GM12872 (cell line): ENCODE results near the gene BARX1.

ENCODE experiments used
- CTCF ChIP-seq: IDR thresholded peaks from 3 replicates; pipeline ENCODE4 v1.5.1; 2011; ENCODE audit warnings: low read depth, mild to moderate bottlenecking, low read length, moderate library complexity; ENCODE audit not compliant: insufficient read depth

The BARX1 gene

DNA sequence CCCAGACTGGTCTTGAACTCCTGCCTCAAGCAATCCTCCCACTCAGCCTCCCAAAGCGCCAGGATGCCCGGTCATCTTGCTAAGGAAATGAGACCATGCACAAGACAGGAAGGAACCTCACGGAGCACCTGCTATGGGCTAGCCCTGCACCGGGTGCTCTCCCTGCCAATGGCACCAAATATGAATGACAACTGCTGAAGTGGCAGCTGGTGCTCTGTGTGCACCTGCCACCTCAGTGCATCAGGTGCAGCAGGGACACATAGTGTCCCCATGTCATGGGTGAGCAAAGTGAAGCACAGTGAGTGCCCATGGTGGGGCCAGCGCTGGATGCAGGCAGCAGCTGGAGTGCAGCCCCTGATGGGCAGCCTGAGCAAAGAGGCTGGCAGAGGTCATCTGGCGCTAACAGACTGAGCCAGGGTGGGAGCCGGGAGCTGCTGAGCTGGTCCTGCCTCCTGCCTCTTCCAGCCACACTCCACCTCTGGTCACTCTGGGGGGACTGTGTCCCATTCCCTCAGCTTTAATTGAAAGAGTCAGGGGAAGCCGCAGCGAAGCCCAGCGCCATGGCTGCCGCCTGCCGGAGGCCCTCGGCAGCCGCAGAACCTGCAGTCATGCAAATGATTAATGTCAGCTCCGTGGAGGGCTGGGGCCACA lies 46.4 kb downstream of the BARX1 start:
- peak; percentile 14; the same call in 1 of the 3 replicates for TF ChIP-seq CTCF

DNA sequence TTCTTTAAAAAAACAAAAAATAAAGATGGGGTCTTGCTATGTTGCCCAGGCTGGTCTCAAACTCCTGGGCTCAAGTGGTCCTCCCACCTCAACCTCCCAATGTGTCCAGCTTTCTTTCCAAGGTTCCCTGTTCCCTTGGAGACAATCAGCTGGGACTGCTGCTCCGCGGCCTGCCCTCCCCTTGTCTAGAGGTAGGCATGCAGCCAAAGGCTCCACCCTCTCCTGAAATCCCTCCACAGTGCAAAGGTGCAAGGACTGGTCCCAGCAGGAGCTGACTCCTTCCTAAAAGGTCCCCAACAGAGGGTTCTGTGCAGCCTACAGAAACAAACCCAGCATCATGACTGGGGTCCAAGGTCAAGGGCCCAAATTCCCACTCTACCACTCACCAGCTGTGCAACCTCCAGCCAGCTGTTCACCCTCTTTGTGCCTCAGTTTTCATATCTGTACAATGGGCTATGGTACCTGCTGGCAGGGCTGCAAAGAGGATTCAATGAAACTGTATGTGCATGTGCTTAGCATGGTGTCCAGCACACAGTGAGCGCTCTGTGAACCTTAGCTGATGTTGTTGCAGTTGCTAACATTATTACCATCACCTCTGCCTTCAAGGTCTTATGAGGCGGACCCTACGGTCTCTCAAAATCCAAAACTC lies 47.5 kb downstream of the BARX1 start:
- no peak for TF ChIP-seq CTCF

DNA sequence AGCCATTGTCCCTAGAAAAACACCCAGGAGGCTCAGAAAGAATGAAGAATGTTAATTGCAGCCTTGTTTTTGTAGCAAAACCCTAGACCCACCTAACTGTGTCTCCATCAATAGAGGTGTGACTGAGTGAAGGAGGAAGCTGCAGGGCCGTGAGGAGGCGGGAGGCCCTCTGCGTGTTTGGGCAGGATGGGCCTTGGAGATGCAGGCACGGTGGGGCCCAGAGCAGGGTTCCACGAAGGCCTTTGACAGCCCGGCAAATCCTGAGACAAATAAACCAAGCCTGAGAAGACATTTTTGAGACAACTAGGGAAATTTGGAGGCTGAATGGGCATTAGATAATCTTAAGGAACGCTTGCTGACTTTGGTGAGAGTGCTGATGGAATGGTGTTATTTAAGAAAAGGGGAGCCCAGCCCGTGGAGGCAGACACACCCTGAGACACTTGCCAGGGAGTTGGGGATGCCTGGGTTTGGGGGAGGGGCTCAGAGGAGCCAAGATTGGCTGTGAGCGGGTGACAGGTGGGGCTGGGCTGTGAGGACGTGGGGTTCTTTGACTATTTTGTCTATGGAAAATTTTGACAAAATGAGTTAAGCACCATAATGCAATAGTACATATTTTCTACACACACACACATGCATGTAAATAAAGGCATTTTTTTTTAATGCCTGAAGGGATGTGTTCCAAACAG lies 48.8 kb downstream of the BARX1 start:
- TF ChIP-seq CTCF: no peak

GRCh38 chr9:93905473-93906133 lies 49.6 kb downstream of the BARX1 start:
- TF ChIP-seq CTCF: no peak

DNA sequence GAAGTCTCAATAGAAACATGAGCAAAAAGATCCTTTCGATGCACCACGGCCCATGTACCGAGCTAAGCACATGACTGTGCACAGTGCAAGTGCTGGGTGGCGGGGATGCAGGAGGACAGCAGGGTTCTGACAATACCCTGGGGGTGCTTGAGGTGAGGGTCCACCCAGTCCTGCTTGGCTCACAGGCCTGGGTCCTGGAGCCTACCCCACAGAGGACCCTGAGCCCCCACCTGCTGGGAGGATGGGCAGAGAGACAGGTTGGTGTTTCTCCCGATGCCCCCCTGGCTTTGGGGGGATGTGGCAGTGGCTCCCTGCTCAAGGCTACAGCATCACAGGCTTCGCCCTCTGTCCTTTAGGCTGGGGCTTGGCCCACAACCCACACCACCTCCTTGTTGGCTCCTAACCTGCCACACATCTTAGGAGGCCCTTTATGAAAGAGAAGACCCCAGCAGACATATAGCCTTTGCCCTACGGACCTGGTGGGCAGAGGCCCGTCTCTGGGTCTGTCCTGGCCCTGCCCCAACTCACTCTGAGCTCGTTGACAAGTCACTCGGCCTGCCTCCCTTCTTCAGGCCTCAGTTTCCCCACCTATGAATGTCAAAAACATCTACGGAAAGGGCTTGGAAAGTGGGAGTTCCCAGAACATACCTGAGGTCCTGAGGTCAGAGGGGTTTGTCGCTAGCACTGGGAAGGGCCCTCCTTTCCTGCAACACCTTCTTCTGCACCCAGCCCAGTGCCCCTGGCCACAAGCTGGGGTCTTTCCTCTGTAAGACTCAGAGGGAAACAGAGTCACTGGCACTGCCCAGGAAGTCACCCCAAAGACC lies 50.3 kb downstream of the BARX1 start:
- no peak for TF ChIP-seq CTCF

- no peak for TF ChIP-seq CTCF
Measured at GRCh38 chr9:93903886-93904648, 51.1 kb downstream of the BARX1 start.
